Smooth muscle cell (in vitro differentiated cells): ENCODE results near the gene TRIML1. TPM values are rescaled to one million over a fixed set of nuclear protein-coding genes. Genes with fewer than 3 reads are reported as not detected.

ENCODE experiments used
- DNase-seq: peaks from one replicate; lab custom pipeline; 2025; ENCODE audit not compliant: unreplicated experiment; lab: John Stamatoyannopoulos, UW
- H2AFZ ChIP-seq: fragments of 200-600 bp; sonication (generic); 2 replicates; pipeline ENCODE4 v1.6.0; 2016; ENCODE audit warnings: antibody characterized with exemption, low read depth, mild to moderate bottlenecking
- H3F3A ChIP-seq: fragments of 200-600 bp; sonication (generic); 2 replicates; pipeline ENCODE4 v1.6.0; 2017; ENCODE audit warnings: antibody characterized with exemption, low read depth
- H3K27ac ChIP-seq: fragments of 200-600 bp; sonication (generic); 2 replicates; pipeline ENCODE4 v1.5.1; 2016; ENCODE audit warnings: low read depth, mild to moderate bottlenecking
- H3K27me3 ChIP-seq: fragments of 200-600 bp; sonication (generic); 2 replicates; pipeline ENCODE4 v1.6.1; 2016; ENCODE audit warnings: low read depth, mild to moderate bottlenecking
- H3K36me3 ChIP-seq: fragments of 200-600 bp; sonication (generic); 2 replicates; pipeline ENCODE4 v1.5.1; 2016; ENCODE audit warnings: low read depth
- H3K4me1 ChIP-seq: fragments of 200-600 bp; sonication (generic); 2 replicates; pipeline ENCODE4 v1.5.1; 2016; ENCODE audit warnings: low read depth
- H3K4me2 ChIP-seq: fragments of 200-600 bp; sonication (generic); 2 replicates; pipeline ENCODE4 v1.6.0; 2016; ENCODE audit warnings: mild to moderate bottlenecking
- H3K4me3 ChIP-seq: fragments of 200-600 bp; sonication (generic); 2 replicates; pipeline ENCODE4 v1.5.1; 2016; ENCODE audit warnings: mild to moderate bottlenecking
- H3K79me2 ChIP-seq: fragments of 200-600 bp; sonication (generic); 2 replicates; pipeline ENCODE4 v1.6.0; 2016; ENCODE audit warnings: low read depth, mild to moderate bottlenecking
- H3K9ac ChIP-seq: fragments of 200-600 bp; sonication (generic); 2 replicates; pipeline ENCODE4 v1.6.0; 2016; ENCODE audit warnings: low read depth
- H3K9me3 ChIP-seq: fragments of 200-600 bp; sonication (generic); replicated peaks from 2 replicates; pipeline ENCODE4 v1.5.1; 2016; ENCODE audit warnings: low read depth
- H4K20me1 ChIP-seq: fragments of 200-600 bp; sonication (generic); 2 replicates; pipeline ENCODE4 v1.6.0; 2016; ENCODE audit warnings: low read depth
- WGBS: methylation state at CpG from one replicate; pipeline ENCODE4 v1.1.7; 2016; ENCODE audit warnings: low lambda C conversion rate; 5-methylcytosine and 5-hydroxymethylcytosine counted together
- polyA plus RNA-seq: library from polyadenylated mRNA; unstranded; fragments of >200 nt; fragmentation: Nextera tagmentation; extraction: Ambion mirVana; gene quantifications from 2 replicates; pipeline ENCODE4 v1.2.1, GENCODE V29; 2016
- total RNA-seq: library from RNA; depleted of rRNA; stranded (reverse); fragments of >200 nt; gene quantifications from 2 replicates; pipeline ENCODE4 v1.2.3, GENCODE V29; 2014
- TF ChIP-seq, protein P1 (sequence below): fragments of 200-600 bp; sonication (generic); IDR thresholded peaks from 2 replicates; pipeline ENCODE4 v1.5.1; 2017; ENCODE audit warnings: borderline replicate concordance, mild to moderate bottlenecking, antibody characterized with exemption; ENCODE audit not compliant: insufficient read depth, poor library complexity, severe bottlenecking

Gene TRIML1
- total and polyA plus RNA-seq, 2 experiments from 2014 or later: not detected

GRCh38 chr4:188171551-188171950 is 32.3 kb downstream of the TRIML1 start:
- no peak overlapping the region for H2AFZ ChIP-seq
- TF ChIP-seq, protein P1, sequence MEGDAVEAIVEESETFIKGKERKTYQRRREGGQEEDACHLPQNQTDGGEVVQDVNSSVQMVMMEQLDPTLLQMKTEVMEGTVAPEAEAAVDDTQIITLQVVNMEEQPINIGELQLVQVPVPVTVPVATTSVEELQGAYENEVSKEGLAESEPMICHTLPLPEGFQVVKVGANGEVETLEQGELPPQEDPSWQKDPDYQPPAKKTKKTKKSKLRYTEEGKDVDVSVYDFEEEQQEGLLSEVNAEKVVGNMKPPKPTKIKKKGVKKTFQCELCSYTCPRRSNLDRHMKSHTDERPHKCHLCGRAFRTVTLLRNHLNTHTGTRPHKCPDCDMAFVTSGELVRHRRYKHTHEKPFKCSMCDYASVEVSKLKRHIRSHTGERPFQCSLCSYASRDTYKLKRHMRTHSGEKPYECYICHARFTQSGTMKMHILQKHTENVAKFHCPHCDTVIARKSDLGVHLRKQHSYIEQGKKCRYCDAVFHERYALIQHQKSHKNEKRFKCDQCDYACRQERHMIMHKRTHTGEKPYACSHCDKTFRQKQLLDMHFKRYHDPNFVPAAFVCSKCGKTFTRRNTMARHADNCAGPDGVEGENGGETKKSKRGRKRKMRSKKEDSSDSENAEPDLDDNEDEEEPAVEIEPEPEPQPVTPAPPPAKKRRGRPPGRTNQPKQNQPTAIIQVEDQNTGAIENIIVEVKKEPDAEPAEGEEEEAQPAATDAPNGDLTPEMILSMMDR: no peak
- 93% methylated on average over 2 of the region's 2 CpGs for WGBS
- H3K4me1 ChIP-seq: no peaks in the 10 kb centered on the region
- no peaks in the 10 kb centered on the region for H3K79me2 ChIP-seq
- no peak overlapping the region for H3K4me2 ChIP-seq
- H3K4me3 ChIP-seq: no peak overlapping the region
- DNase-seq: no peak
- H3K27ac ChIP-seq: no peak overlapping the region
- H3K9ac ChIP-seq: no peak overlapping the region
- no peaks in the 10 kb centered on the region for H4K20me1 ChIP-seq
- no peaks in the 10 kb centered on the region for H3K27me3 ChIP-seq
- no peaks in the 10 kb centered on the region for H3K9me3 ChIP-seq
- no peaks in the 10 kb centered on the region for H3K36me3 ChIP-seq
- H3F3A ChIP-seq: no peaks in the 10 kb centered on the region

DNA sequence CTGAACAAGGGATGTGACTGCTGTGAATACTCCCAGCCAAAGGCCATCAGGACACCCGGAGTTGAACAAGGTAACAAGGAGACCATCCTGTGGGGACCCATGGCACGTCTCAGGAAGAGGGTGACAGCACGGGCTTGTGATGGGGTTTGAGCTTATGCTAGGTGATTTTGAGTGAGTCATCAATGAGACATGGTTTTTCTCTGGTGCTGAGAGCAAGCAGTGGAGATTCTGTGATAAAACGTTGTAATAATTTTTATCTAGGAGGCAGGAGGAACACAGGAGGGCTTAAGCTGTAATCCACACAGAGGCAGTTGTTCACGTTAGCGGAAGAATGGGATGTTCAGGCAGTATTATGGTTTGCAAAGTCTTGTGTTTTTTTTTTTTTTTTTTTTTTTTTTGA is 36.0 kb downstream of the TRIML1 start:
- TF ChIP-seq, protein P1: no peak
- no peaks in the 10 kb centered on the region for H3K27me3 ChIP-seq
- WGBS: 69% methylated on average over 6 of the region's 6 CpGs
- no peak overlapping the region for H3K27ac ChIP-seq
- H3K9me3 ChIP-seq: no peaks in the 10 kb centered on the region
- H2AFZ ChIP-seq: no peak overlapping the region
- no peaks in the 10 kb centered on the region for H3K79me2 ChIP-seq
- H3F3A ChIP-seq: no peaks in the 10 kb centered on the region
- H3K4me2 ChIP-seq: no peak overlapping the region
- no peak for DNase-seq
- H3K36me3 ChIP-seq: no peaks in the 10 kb centered on the region
- H4K20me1 ChIP-seq: no peaks in the 10 kb centered on the region
- H3K9ac ChIP-seq: no peak overlapping the region
- no peaks in the 10 kb centered on the region for H3K4me1 ChIP-seq
- H3K4me3 ChIP-seq: no peak overlapping the region

DNA sequence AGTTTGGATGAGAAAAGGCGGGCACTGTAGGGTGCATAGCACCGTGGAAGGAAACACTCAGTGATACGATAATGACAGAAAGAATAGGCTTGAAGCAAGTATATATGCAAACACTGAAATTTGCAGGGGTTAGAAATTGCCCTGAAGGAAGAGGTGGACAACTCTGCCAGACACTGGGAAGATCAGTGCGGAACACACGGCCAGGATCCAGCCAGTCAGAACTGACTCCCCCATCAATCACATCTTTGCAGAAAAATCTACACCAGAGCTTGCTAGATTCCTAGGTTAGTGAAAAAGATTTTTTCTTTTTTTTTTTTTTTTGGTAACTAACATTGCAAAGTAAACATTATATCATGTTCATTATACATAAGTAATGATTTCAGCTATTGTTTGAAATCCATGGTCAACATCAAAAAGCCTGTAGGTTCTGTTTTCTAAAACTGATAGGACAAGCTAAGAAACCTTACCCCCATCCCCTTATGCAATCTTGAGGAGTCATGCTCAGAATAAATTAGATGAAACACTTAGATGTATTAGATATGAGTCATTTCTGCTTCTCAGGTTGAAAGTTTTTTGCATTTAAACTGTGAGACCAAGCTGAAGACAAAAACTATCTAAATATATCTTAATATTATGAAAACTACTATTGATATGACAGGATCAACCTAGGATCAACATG is 38.9 kb downstream of the TRIML1 start:
- 89% methylated on average over 5 of the region's 5 CpGs for WGBS
- Histone ChIP-seq H3K4me1 (no peaks in the 10 kb centered on the region), H3K9me3 (no peaks in the 10 kb centered on the region), H4K20me1 (no peaks in the 10 kb centered on the region), H3K36me3 (no peaks in the 10 kb centered on the region), H2AFZ (no peak overlapping the region), H3K4me2 (no peak overlapping the region), H3K27ac (no peak overlapping the region), H3K4me3 (no peak overlapping the region), H3F3A (no peaks in the 10 kb centered on the region), H3K27me3 (no peaks in the 10 kb centered on the region), H3K79me2 (no peaks in the 10 kb centered on the region), H3K9ac (no peak overlapping the region)
- TF ChIP-seq, protein P1: no peak
- no peak for DNase-seq

DNA sequence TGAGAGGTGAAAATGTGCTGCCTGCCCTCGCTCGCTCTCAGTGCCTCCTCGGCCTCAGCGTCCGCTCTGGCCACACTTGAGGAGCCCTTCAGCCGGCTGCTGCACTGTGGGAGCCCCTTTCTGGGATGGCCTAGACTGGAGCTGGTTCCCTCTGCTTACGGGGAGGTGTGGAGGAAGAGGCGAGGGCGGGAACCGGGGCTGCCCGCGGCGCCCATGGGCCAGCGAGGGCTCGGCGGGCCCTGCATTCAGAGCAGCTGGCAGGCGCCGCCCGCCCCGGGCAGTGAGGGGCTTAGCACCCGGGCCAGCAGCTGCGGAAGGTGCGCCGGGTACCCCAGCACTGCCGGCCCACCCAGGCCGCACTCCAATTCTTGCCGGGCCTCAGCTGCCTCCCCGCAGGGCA is 39.6 kb downstream of the TRIML1 start:
- no peak overlapping the region for H3K4me2 ChIP-seq
- TF ChIP-seq, protein P1: no peak
- H3K27me3 ChIP-seq: no peaks in the 10 kb centered on the region
- H3K36me3 ChIP-seq: no peaks in the 10 kb centered on the region
- H3K9ac ChIP-seq: no peak overlapping the region
- no peak overlapping the region for H3K4me3 ChIP-seq
- H4K20me1 ChIP-seq: no peaks in the 10 kb centered on the region
- no peak overlapping the region for H3K27ac ChIP-seq
- H3K4me1 ChIP-seq: no peaks in the 10 kb centered on the region
- H3K9me3 ChIP-seq: no peaks in the 10 kb centered on the region
- DNase-seq: no peak
- no peaks in the 10 kb centered on the region for H3K79me2 ChIP-seq
- H3F3A ChIP-seq: no peaks in the 10 kb centered on the region
- no peak overlapping the region for H2AFZ ChIP-seq
- WGBS: 100% methylated on average over 12 of the region's 28 CpGs
